Measurements from ENCODE around the gene CNOT6L.

CNOT6L gene

DNA sequence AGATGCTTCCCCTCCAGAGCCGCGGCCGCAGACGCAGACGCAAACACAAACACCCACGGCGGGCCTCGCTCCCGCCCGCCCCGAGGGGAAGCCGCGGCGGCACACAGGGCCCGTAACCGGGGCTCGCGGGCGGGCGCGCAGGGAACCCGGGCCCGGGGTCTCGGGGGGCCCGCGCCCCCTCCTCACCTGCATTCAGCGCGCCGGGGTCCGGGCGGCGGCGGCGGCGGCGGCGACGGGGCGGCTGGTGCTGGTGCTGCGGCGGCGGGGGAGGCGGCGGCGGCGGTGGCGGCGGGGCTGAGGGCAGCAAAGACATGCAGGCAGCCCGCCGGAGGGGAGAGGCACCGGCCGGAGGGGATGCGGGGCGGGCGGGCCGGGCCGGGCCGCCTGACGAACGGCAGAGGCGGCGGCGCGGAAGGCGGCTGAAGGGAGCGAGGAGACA, 255 bp upstream of the CNOT6L start:
- Histone ChIP-seq H3K4me3 (ENCODE audit: low read depth, low read length) (peak overlapping the region; percentile 98), H3K9me3 (ENCODE audit: severe bottlenecking) (no peaks in the 10 kb centered on the region), H3K27me3 (ENCODE audit: insufficient read depth, low read depth, severe bottlenecking) (no peaks in the 10 kb centered on the region), H3K36me3 (no peaks in the 10 kb centered on the region; the same call in 1 of the 2 replicates), H3K27ac (peak overlapping the region; percentile 93)
- TF ChIP-seq, protein P1, sequence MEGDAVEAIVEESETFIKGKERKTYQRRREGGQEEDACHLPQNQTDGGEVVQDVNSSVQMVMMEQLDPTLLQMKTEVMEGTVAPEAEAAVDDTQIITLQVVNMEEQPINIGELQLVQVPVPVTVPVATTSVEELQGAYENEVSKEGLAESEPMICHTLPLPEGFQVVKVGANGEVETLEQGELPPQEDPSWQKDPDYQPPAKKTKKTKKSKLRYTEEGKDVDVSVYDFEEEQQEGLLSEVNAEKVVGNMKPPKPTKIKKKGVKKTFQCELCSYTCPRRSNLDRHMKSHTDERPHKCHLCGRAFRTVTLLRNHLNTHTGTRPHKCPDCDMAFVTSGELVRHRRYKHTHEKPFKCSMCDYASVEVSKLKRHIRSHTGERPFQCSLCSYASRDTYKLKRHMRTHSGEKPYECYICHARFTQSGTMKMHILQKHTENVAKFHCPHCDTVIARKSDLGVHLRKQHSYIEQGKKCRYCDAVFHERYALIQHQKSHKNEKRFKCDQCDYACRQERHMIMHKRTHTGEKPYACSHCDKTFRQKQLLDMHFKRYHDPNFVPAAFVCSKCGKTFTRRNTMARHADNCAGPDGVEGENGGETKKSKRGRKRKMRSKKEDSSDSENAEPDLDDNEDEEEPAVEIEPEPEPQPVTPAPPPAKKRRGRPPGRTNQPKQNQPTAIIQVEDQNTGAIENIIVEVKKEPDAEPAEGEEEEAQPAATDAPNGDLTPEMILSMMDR (IDR thresholded peaks at IDR 0.05; ENCODE audit: low read depth, low read length): no peak
- DNase-seq: peak; percentile 25

DNA sequence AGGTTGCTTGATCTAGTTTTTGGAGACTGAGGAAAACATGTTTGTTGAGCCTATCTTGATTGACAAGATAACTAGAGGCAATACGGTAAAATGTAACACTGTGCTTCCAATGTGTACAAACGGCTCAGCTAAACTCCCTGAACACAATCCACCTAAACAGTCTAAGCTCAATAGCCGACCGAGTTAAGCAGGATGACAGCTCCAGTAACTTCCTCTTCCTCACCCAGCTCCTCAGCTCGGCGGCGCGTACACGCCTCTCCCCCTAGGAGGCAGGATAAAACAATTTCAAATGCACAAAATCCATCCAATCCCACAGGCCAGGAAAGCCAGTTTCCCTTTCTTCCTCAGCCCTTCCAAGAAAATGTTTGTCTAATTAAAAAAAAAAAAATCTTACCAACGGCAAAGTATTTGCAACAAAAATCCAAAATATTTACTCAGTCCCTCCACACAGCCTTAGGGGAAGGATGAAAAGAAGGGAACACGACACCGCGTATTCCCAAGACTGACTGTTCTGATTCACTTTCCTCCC, 1.0 kb downstream of the CNOT6L start:
- peak overlapping the region; percentile 93 for H3K27ac ChIP-seq
- TF ChIP-seq, protein P1 (IDR thresholded peaks at IDR 0.05; ENCODE audit: low read depth, low read length): peak; percentile 49
- H3K9me3 ChIP-seq (ENCODE audit: severe bottlenecking): no peaks in the 10 kb centered on the region
- H3K4me3 ChIP-seq (ENCODE audit: low read depth, low read length): peak overlapping the region; percentile 82
- H3K36me3 ChIP-seq: no peaks in the 10 kb centered on the region; the same call in 1 of the 2 replicates
- H3K27me3 ChIP-seq (ENCODE audit: insufficient read depth, low read depth, severe bottlenecking): no peaks in the 10 kb centered on the region
- peak; percentile 83 for DNase-seq

DNA sequence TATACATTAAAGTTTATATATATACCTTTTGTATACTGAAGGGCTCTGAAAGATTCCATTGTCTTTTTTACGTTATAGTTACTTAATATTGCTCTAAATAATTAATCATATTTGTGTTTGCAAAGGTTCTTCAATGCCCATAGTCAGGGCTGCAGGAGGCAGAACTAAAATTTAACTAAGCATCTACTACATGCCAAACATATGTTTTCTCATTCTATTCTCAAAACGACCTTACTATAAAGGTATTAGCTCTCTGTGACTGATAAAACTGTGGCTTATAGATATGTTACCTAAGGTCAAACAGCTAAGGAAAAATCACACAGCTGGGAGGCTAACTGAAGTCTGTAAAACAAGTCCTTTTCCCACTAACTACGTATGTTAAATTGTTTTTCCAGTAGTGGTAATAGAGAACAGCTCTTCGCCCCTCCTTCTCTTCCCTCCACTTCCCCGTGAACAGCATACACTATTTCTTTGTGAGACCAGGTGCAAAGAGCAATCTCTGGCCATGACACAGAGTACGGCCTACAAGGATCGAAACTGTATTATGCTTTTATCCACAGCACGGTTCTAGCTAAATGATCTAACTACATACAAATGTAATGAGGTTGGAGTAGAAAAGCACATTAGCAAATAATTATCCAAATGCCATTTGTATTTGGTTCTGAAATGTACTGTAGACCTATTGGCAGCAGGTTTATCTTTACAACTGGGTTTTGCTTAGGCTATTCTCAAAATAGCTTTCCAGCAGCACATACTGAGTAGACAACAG, 1.7 kb downstream of the CNOT6L start:
- TF ChIP-seq, protein P1 (IDR thresholded peaks at IDR 0.05; ENCODE audit: low read depth, low read length): no peak
- no peaks in the 10 kb centered on the region for H3K27me3 ChIP-seq (ENCODE audit: insufficient read depth, low read depth, severe bottlenecking)
- H3K36me3 ChIP-seq: no peaks in the 10 kb centered on the region; the same call in 1 of the 2 replicates
- DNase-seq: no peak
- H3K4me3 ChIP-seq (ENCODE audit: low read depth, low read length): peak overlapping the region; percentile 82
- H3K9me3 ChIP-seq (ENCODE audit: severe bottlenecking): no peaks in the 10 kb centered on the region
- peak overlapping the region; percentile 22 for H3K27ac ChIP-seq

DNA sequence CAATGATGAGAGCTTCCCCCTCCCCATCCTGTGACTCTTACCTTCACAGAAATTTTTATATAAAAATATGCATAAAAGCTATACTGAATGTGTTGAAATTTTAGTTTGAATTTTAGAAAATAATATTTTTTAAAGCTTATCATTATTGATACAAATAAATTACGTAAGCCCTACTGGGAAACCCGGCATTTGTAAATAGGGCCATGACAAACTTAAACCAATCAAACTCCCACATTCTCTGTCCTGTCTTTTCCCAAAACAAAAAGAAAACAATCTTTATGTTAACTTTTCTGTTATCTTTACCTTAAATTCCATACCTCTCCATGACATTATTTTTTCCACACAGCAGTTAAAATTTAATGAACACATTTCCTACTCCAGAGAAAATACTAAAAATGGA, 2.6 kb downstream of the CNOT6L start:
- H3K36me3 ChIP-seq: no peaks in the 10 kb centered on the region; the same call in 1 of the 2 replicates
- TF ChIP-seq, protein P1 (IDR thresholded peaks at IDR 0.05; ENCODE audit: low read depth, low read length): no peak
- H3K4me3 ChIP-seq (ENCODE audit: low read depth, low read length): no peak overlapping the region
- no peaks in the 10 kb centered on the region for H3K27me3 ChIP-seq (ENCODE audit: insufficient read depth, low read depth, severe bottlenecking)
- DNase-seq: no peak
- no peaks in the 10 kb centered on the region for H3K9me3 ChIP-seq (ENCODE audit: severe bottlenecking)
- H3K27ac ChIP-seq: no peak overlapping the region

DNA sequence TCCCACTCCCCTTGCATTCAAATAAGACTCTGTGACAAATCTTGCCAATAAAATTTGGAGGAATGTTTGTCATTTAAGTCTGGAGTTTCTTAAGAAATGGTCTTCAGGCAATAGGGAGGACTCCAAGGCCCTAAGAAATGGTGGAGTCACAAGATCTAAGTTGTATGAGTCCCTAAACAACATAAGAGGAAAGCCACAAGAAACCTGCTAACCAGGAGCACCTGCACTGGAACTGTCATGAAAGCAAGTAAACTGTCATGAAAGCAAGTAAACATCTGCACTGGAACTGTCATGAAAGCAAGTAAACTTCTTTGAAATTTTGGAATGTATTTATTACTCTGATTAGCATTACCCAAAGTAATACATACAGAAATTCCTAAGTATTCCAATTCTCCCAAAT, 3.5 kb downstream of the CNOT6L start:
- TF ChIP-seq, protein P1 (IDR thresholded peaks at IDR 0.05; ENCODE audit: low read depth, low read length): no peak
- Histone ChIP-seq H3K4me3 (ENCODE audit: low read depth, low read length) (no peak overlapping the region), H3K36me3 (peaks cover 2% of the 10 kb centered on the region), H3K27me3 (ENCODE audit: insufficient read depth, low read depth, severe bottlenecking) (no peaks in the 10 kb centered on the region), H3K9me3 (ENCODE audit: severe bottlenecking) (no peaks in the 10 kb centered on the region), H3K27ac (no peak overlapping the region)
- DNase-seq: no peak
